Measurements from ENCODE around the gene PRAME. TPM values are rescaled to one million over a fixed set of nuclear protein-coding genes. Genes with fewer than 3 reads are reported as not detected.

PRAME gene
- total RNA-seq, 2 donors from 2014 or later = 0.14 to 0.41 TPM

DNA sequence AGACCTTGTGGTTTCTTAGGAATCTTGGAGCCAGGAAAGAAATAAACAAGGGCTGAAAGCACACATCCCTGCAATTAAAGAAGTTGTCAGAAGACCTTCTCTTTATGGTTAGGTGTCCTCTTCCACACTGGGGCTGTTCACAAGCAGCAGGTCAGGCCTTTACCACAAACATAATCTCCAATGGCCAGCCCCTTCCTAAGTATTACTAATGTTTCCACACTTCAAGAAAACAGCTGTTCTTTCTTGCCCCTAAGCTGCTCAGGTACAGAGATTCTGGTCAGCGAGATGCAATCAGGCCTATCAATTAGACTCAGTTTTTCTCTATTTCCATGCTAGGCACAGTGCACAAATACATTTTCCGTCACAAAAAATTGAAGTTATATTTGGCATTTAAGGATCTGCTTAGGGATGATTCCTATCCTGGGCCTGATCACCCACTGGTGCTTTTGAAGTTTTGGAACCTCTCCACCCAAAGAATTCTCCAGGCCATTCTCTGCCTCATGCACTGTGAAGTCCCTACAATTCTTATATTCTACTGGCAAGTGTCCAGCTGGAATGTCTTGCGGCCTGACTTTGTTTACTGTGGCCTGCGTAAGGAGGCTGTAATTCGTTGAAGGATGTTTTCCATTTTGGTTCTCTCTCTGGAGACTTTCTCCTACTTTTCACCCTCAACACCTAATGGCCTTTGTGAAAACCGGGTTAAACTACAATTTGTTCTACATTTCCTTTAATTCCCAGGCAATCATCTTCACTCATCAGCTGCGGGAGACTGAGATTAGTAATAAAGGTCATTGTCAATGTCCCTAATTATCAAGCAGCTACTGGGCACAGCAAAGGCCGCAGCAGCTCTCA lies 5.1 kb downstream of the PRAME start:
- Mint-ChIP-seq H3K36me3 (ENCODE audit: insufficient read depth in 2 of 2) (no peaks in the 10 kb centered on the region), H3K27ac (no peak overlapping the region), H3K9me3 (no peaks in the 10 kb centered on the region), H3K4me3 (no peak overlapping the region), H3K4me1 (ENCODE audit: low read depth) (peaks cover 2% of the 10 kb centered on the region), H3K27me3 (ENCODE audit: low read depth) (no peaks in the 10 kb centered on the region)
- no peak for ATAC-seq (replicated peaks in 1 of 2)
- DNase-seq = no peak

DNA sequence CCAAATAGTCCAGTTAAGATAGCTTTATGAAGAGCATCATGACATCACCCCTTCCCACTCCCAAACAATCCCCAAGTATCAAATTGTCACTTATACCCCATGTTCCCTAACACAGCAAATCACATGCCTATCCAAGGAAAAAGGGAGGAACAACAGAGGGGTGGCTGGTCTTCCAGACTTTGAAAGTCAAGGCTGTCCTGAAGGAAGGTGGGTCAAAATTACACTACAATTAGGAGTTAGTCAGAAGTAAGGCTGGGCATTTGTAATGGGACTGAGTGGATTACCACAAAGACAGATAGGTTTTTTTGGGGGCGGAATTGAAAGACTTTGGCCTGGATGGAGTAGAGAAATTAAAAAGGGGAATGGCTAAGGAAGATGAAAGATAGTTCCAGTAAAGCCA lies 5.9 kb downstream of the PRAME start:
- Mint-ChIP-seq H3K27me3 (ENCODE audit: low read depth) (no peaks in the 10 kb centered on the region), H3K9me3 (no peaks in the 10 kb centered on the region), H3K36me3 (ENCODE audit: insufficient read depth in 2 of 2) (no peaks in the 10 kb centered on the region), H3K4me1 (ENCODE audit: low read depth) (no peaks in the 10 kb centered on the region), H3K4me3 (no peak overlapping the region), H3K27ac (no peak overlapping the region)
- DNase-seq (no peak), ATAC-seq (replicated peaks in 1 of 2) (no peak)

DNA sequence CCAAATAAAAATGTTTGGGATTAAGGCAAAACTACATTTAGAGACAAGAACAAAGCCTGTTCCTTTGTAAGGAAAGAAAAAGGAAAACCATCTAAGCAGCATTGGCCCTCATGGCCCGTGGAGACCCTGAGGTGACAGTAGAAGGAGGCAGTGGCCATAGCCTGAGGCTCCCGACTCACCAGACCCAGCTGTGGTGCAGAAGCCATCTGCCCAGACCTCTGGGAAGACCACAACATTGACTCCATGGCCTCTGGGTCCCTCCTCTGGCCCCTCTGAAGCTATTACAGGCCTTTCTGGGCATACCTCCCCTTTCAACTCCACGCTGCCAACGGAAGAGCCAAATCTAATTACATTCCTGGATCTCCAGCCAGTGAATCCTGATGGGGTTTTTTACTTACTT lies 6.4 kb downstream of the PRAME start:
- H3K36me3 Mint-ChIP-seq (ENCODE audit: insufficient read depth in 2 of 2) = no peaks in the 10 kb centered on the region
- H3K4me1 Mint-ChIP-seq (ENCODE audit: low read depth) = no peaks in the 10 kb centered on the region
- H3K27me3 Mint-ChIP-seq (ENCODE audit: low read depth) = no peaks in the 10 kb centered on the region
- no peak for DNase-seq
- H3K4me3 Mint-ChIP-seq = no peak overlapping the region
- H3K27ac Mint-ChIP-seq = no peak overlapping the region
- no peaks in the 10 kb centered on the region for H3K9me3 Mint-ChIP-seq
- no peak for ATAC-seq (replicated peaks in 1 of 2)

DNA sequence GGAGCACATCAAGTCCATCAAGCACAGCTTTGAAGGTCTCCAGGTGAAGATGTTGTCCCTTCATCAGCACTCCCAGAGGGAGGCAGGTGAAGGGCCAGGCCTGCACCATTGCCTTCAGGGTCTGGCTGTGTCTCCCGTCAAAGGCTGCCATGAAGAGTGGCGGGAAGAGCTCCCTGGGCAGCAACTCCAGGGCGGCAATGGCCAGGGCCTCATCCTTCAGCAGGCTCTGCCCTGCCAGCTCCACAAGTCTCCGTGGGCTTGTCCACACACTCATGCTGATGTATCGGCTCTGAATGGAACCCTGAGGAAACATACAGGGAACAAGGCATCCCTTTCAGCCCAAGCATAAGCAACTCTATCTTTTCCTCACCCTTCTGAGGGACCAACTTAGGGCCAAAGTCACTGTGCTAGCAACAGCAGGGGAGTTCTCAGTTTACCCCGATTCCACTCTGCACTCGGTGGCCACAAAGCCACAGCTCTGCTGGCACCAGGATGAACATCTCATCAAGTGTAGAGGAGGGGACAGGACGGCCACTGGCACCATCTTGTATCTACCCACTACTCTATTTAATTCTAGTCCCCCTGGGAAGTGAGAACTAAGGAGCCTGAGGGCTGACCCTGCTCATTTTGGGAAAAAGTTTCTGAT lies 8.2 kb downstream of the PRAME start:
- ATAC-seq (replicated peaks in 1 of 2) = no peak

DNA sequence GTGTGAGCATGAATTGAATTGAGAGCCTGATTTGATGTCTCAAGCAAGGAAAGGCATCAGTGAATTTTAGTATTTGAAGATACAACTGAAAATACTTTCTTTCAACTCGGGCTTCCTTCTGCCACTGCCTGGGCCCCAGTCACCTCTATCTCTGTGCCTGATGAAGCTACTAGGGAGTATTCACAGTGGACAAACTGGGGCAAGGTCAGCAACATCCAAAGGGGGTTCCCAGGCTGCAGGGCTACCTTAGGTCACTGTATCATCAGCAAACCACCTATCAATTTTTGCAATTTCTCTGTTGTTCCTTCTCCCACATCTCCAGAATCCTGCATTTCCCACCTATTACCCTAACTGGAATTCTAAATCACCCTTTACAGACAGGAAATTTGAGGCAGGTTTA lies 10.2 kb downstream of the PRAME start:
- DNase-seq (no peak), ATAC-seq (replicated peaks in 1 of 2) (no peak)
- Mint-ChIP-seq H3K36me3 (ENCODE audit: insufficient read depth in 2 of 2) (no peaks in the 10 kb centered on the region), H3K9me3 (no peaks in the 10 kb centered on the region), H3K4me1 (ENCODE audit: low read depth) (no peaks in the 10 kb centered on the region), H3K27ac (no peak overlapping the region), H3K4me3 (no peak overlapping the region), H3K27me3 (ENCODE audit: low read depth) (no peaks in the 10 kb centered on the region)

More for the DNA sequence above, 8.2 kb downstream of the PRAME start:
- H3K27ac Mint-ChIP-seq = no peak overlapping the region
- H3K36me3 Mint-ChIP-seq (ENCODE audit: insufficient read depth in 2 of 2) = no peaks in the 10 kb centered on the region
- no peaks in the 10 kb centered on the region for H3K4me1 Mint-ChIP-seq (ENCODE audit: low read depth)
- H3K27me3 Mint-ChIP-seq (ENCODE audit: low read depth) = no peaks in the 10 kb centered on the region
- DNase-seq = no peak
- no peaks in the 10 kb centered on the region for H3K9me3 Mint-ChIP-seq
- H3K4me3 Mint-ChIP-seq = no peak overlapping the region

- Mint-ChIP-seq H3K36me3 (ENCODE audit: insufficient read depth in 2 of 2) (no peaks in the 10 kb centered on the region), H3K4me1 (ENCODE audit: low read depth) (no peaks in the 10 kb centered on the region), H3K27me3 (ENCODE audit: low read depth) (no peaks in the 10 kb centered on the region), H3K9me3 (no peaks in the 10 kb centered on the region), H3K4me3 (no peak overlapping the region), H3K27ac (no peak overlapping the region)
- DNase-seq (no peak), ATAC-seq (replicated peaks in 1 of 2) (no peak)
Measured at GRCh38 chr22:22548317-22548716, 10.7 kb downstream of the PRAME start.

DNA sequence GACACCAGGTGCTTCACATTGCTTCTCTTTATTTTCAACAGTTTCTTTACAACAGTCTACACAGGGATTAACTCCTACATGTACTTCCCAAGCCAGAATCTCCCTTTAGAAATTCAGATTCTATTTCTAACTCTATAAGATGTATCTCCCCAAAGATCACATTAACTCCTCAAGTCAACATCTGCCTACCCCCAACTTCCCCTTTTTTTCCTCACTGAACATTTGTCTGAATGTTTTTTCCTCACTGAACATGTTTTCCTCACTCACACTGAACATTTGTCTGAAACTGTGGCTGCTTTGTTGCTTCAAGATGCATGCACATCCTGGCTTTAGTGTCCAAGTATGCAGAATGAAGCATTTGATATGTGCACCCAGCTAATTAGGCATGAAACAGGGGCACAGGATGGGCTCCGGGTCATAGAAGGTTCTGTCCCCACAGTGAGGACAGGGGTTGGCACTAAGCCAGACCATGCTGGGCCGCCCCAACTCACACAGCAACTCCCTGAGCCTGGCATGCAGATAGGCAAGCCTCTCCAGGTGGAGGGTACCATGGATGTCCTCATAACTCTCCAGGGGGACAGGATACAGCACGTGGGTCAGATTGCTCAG lies 11.3 kb downstream of the PRAME start:
- Mint-ChIP-seq H3K27me3 (ENCODE audit: low read depth) (no peaks in the 10 kb centered on the region), H3K4me3 (no peak overlapping the region), H3K27ac (no peak overlapping the region), H3K4me1 (ENCODE audit: low read depth) (no peaks in the 10 kb centered on the region), H3K36me3 (ENCODE audit: insufficient read depth in 2 of 2) (no peaks in the 10 kb centered on the region), H3K9me3 (no peaks in the 10 kb centered on the region)
- ATAC-seq (replicated peaks in 1 of 2) (no peak), DNase-seq (no peak)

- H3K4me3 Mint-ChIP-seq = no peak overlapping the region
- DNase-seq (no peak), ATAC-seq (replicated peaks in 1 of 2) (no peak)
- H3K36me3 Mint-ChIP-seq (ENCODE audit: insufficient read depth in 2 of 2) = no peaks in the 10 kb centered on the region
- peaks cover 5% of the 10 kb centered on the region for H3K27me3 Mint-ChIP-seq (ENCODE audit: low read depth)
- no peak overlapping the region for H3K27ac Mint-ChIP-seq
- H3K9me3 Mint-ChIP-seq = no peaks in the 10 kb centered on the region
- H3K4me1 Mint-ChIP-seq (ENCODE audit: low read depth) = no peaks in the 10 kb centered on the region
Measured at GRCh38 chr22:22547226-22547625, 11.8 kb downstream of the PRAME start.

GRCh38 chr22:22546490-22546889 lies 12.6 kb downstream of the PRAME start:
- no peaks in the 10 kb centered on the region for H3K36me3 Mint-ChIP-seq (ENCODE audit: insufficient read depth in 2 of 2)

DNA sequence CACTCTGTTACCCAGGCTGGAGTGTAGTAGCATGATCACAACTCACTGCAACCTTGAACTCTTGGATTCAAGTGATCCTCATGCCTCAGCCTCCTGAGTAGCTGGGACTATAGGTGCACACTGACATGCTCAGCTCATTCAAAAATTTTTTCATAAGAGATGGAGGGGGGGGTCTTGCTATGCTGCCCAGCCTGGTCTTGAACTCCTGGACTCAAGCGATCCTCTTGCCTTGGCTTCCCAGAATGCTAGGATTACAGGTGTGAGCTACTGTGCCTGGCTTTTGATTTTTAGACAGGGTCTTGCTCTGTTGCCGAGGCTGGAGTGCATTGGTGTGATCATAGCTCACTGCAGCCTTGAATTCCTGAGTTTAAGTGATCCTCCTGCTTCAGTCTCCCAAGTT lies 14.0 kb downstream of the PRAME start:
- H3K4me3 Mint-ChIP-seq = no peak overlapping the region
- H3K9me3 Mint-ChIP-seq = no peaks in the 10 kb centered on the region
- no peaks in the 10 kb centered on the region for H3K36me3 Mint-ChIP-seq (ENCODE audit: insufficient read depth in 2 of 2)
- no peak overlapping the region for H3K27ac Mint-ChIP-seq
- ATAC-seq (replicated peaks in 1 of 2) (no peak), DNase-seq (no peak)
- H3K27me3 Mint-ChIP-seq (ENCODE audit: low read depth) = peaks cover 5% of the 10 kb centered on the region
- no peaks in the 10 kb centered on the region for H3K4me1 Mint-ChIP-seq (ENCODE audit: low read depth)

More at GRCh38 chr22:22546490-22546889, 12.6 kb downstream of the PRAME start:
- no peak for DNase-seq
- H3K9me3 Mint-ChIP-seq = no peaks in the 10 kb centered on the region
- H3K4me3 Mint-ChIP-seq = no peak overlapping the region
- no peaks in the 10 kb centered on the region for H3K4me1 Mint-ChIP-seq (ENCODE audit: low read depth)
- H3K27ac Mint-ChIP-seq = no peak overlapping the region
- no peak for ATAC-seq (replicated peaks in 1 of 2)
- H3K27me3 Mint-ChIP-seq (ENCODE audit: low read depth) = peaks cover 5% of the 10 kb centered on the region

GRCh38 chr22:22538226-22538989 lies 20.7 kb downstream of the PRAME start:
- ATAC-seq (replicated peaks in 1 of 2) (no peak), DNase-seq (no peak)
- H3K4me1 Mint-ChIP-seq (ENCODE audit: low read depth) = no peaks in the 10 kb centered on the region
- no peaks in the 10 kb centered on the region for H3K36me3 Mint-ChIP-seq (ENCODE audit: insufficient read depth in 2 of 2)
- H3K9me3 Mint-ChIP-seq = no peaks in the 10 kb centered on the region
- no peak overlapping the region for H3K4me3 Mint-ChIP-seq
- H3K27me3 Mint-ChIP-seq (ENCODE audit: low read depth) = peaks cover 5% of the 10 kb centered on the region
- H3K27ac Mint-ChIP-seq = no peak overlapping the region

GRCh38 chr22:22536916-22537315 lies 22.1 kb downstream of the PRAME start:
- H3K27ac Mint-ChIP-seq = no peak overlapping the region
- DNase-seq = no peak
- no peak for ATAC-seq (replicated peaks in 1 of 2)
- H3K36me3 Mint-ChIP-seq (ENCODE audit: insufficient read depth in 2 of 2) = no peaks in the 10 kb centered on the region
- no peaks in the 10 kb centered on the region for H3K27me3 Mint-ChIP-seq (ENCODE audit: low read depth)
- no peaks in the 10 kb centered on the region for H3K9me3 Mint-ChIP-seq
- no peaks in the 10 kb centered on the region for H3K4me1 Mint-ChIP-seq (ENCODE audit: low read depth)
- H3K4me3 Mint-ChIP-seq = no peak overlapping the region

DNA sequence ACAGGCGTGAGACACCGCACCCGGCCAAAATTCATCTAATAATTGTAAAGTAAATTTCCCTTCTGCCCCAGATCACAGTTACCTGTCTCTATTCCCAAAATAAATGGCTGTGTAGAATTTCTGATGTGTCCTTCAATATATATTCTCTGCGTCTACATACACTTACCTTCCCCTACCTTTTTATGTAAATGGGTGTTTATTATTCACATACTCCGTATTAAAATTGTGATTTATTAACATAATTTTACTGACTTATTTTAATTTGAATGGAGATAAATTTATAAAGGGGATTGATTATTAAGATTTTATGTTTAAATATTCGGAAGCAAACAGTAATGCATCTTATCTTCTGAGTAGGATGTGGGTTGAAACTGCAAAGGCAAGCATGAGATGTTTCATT lies 22.6 kb downstream of the PRAME start:
- no peaks in the 10 kb centered on the region for H3K27me3 Mint-ChIP-seq (ENCODE audit: low read depth)
- no peak overlapping the region for H3K4me3 Mint-ChIP-seq
- ATAC-seq (replicated peaks in 1 of 2) (no peak), DNase-seq (no peak)
- H3K27ac Mint-ChIP-seq = no peak overlapping the region
- no peaks in the 10 kb centered on the region for H3K36me3 Mint-ChIP-seq (ENCODE audit: insufficient read depth in 2 of 2)
- H3K9me3 Mint-ChIP-seq = no peaks in the 10 kb centered on the region
- no peaks in the 10 kb centered on the region for H3K4me1 Mint-ChIP-seq (ENCODE audit: low read depth)
